NCI-H345 treated with DMSO at 0.1 percent for 48 hours (cell line): ENCODE measurements around the gene COX10.
"Not testable (repeated sequence)": the region's sequence is repeated elsewhere in the genome, so short reads cannot be mapped to it uniquely, and the experiment has no call there.

ENCODE experiments used
- DNase-seq: peaks from one replicate; lab custom pipeline; 2025; ENCODE audit not compliant: unreplicated experiment; lab: John Stamatoyannopoulos, UW

The COX10 gene

GRCh38 chr17:14169287-14169686 is 100.0 kb downstream of the COX10 start:
- DNase-seq = no peak

- no peak for DNase-seq
Measured at GRCh38 chr17:14169901-14170300, 100.6 kb downstream of the COX10 start.

- DNase-seq = not testable (repeated sequence)
Measured at GRCh38 chr17:14176989-14177388, 107.7 kb downstream of the COX10 start.

GRCh38 chr17:14177801-14178200 is 108.5 kb downstream of the COX10 start:
- not testable (repeated sequence) for DNase-seq

GRCh38 chr17:14179951-14180350 is 110.6 kb downstream of the COX10 start:
- DNase-seq = not testable (repeated sequence)

- not testable (repeated sequence) for DNase-seq
Measured at GRCh38 chr17:14182084-14182483, 112.8 kb downstream of the COX10 start.

GRCh38 chr17:14184536-14184935 is 115.2 kb downstream of the COX10 start:
- DNase-seq = not testable (repeated sequence)

- DNase-seq = not testable (repeated sequence)
Measured at GRCh38 chr17:14186443-14186842, 117.1 kb downstream of the COX10 start.

- not testable (repeated sequence) for DNase-seq
Measured at GRCh38 chr17:14190774-14191173, 121.5 kb downstream of the COX10 start.

GRCh38 chr17:14191469-14191868 is 122.2 kb downstream of the COX10 start:
- DNase-seq = not testable (repeated sequence)

GRCh38 chr17:14192039-14192438 is 122.7 kb downstream of the COX10 start:
- not testable (repeated sequence) for DNase-seq

GRCh38 chr17:14192636-14193344 is 123.5 kb downstream of the COX10 start:
- not testable (repeated sequence) for DNase-seq

- no peak for DNase-seq
Measured at GRCh38 chr17:14196377-14196997, 127.2 kb downstream of the COX10 start.

GRCh38 chr17:14197057-14197456 is 127.8 kb downstream of the COX10 start:
- no peak for DNase-seq

- no peak for DNase-seq
Measured at GRCh38 chr17:14197586-14197985, 128.3 kb downstream of the COX10 start.

GRCh38 chr17:14198013-14198412 is 128.7 kb downstream of the COX10 start:
- no peak for DNase-seq

GRCh38 chr17:14198575-14198974 is 129.3 kb downstream of the COX10 start:
- DNase-seq = no peak

- DNase-seq = no peak
Measured at GRCh38 chr17:14199601-14200000, 130.3 kb downstream of the COX10 start.

GRCh38 chr17:14200354-14200753 is 131.1 kb downstream of the COX10 start:
- no peak for DNase-seq

- no peak for DNase-seq
Measured at GRCh38 chr17:14201021-14201987, 132.0 kb downstream of the COX10 start.

- DNase-seq = no peak
Measured at GRCh38 chr17:14201988-14202380, 132.7 kb downstream of the COX10 start.
